Cardiac fibroblast (primary cell): ENCODE measurements around the gene RLBP1.

Source experiments
- DNase-seq, 2 donors: peaks; one replicate each; pipeline versions ENCODE4 v3.0.0 to v3.0.0-alpha.2; 2010; ENCODE audit warnings: low read depth in 2 of 2
- H3K4me3 ChIP-seq, 2 donors: replicated peaks in 1 of 2; 1 replicate in 1 of 2; 2 replicates in 1 of 2; pipeline ENCODE4 v1.5.1; 2011; ENCODE audit warnings: low read depth in 2 of 2, low read length in 2 of 2, mild to moderate bottlenecking in 2 of 2, moderate library complexity in 1 of 2
- CTCF ChIP-seq: IDR thresholded peaks from one replicate; pipeline ENCODE4 v1.5.1; 2011; ENCODE audit warnings: low read depth, mild to moderate bottlenecking, low read length, inconsistent platforms

RLBP1 gene

GRCh38 chr15:89164712-89165211 is 56.6 kb downstream of the RLBP1 start:
- peak in 1 of 2 donors; percentile 27 for DNase-seq
- no peak overlapping the region for H3K4me3 ChIP-seq
- TF ChIP-seq CTCF, result no peak

- no peak for TF ChIP-seq CTCF
- no peak overlapping the region for H3K4me3 ChIP-seq
- DNase-seq, result no peak
Observed at GRCh38 chr15:89163271-89164055, 57.9 kb downstream of the RLBP1 start.

DNA sequence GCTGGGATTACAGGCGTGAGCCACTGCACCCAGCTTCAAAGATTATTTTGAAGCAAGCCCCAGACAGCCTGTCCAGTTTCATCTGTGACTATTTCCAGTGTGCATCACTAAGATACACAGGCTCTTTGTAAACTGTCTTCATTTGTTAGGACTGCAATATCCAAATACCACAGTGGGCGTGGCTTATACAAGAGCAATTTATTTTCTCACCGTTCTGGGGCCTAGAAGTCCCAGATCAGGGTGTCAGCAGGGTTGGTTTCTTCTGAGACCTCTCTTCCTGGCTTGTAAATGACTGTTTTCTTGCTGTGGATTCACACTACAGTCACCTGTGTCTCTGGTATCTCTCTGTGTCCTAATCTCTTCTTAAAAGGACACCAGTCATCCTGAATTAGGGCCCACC is 59.7 kb downstream of the RLBP1 start:
- DNase-seq, result no peak
- H3K4me3 ChIP-seq, result no peak overlapping the region
- no peak for TF ChIP-seq CTCF
